ENCODE measurements around the gene RNF126. TPM values are rescaled to one million over a fixed set of nuclear protein-coding genes. Genes with fewer than 3 reads are reported as not detected.

RNF126 gene
- total and polyA plus RNA-seq, 2 of the 4 experiments (the other 2 are of a cell fraction) = 7.0 to 27.4 TPM

- peaks cover 7% of the 10 kb centered on the region; the same call in 1 of the 2 replicates for H3K9me3 ChIP-seq (ENCODE audit: control insufficient read depth, insufficient read depth, low read length)
- no peak overlapping the region for H2AK5ac ChIP-seq (ENCODE audit: low read depth, low read length)
- H4K8ac ChIP-seq (ENCODE audit: low read depth in 2 of 2, low read length in 2 of 2) = no peak overlapping the region
- no peak overlapping the region for H3K4me2 ChIP-seq (ENCODE audit: low read depth, low read length)
- no peak overlapping the region for H2BK5ac ChIP-seq (ENCODE audit: low read depth, low read length, poor library complexity, severe bottlenecking)
- no TSS peak for BruUV-seq (replicated peaks)
- H3K27me3 ChIP-seq (ENCODE audit: control insufficient read depth, insufficient read depth, low read length) = no peaks in the 10 kb centered on the region
- ATAC-seq (ENCODE audit: low read depth) = no peak
- no peaks in the 10 kb centered on the region for H3K36me3 ChIP-seq (ENCODE audit: control insufficient read depth, insufficient read depth, low read length)
- no peak overlapping the region for H2BK15ac ChIP-seq (ENCODE audit: low read depth, low read length)
- no peak overlapping the region for H4K91ac ChIP-seq (ENCODE audit: insufficient read depth, low read depth, low read length)
- H3K9ac ChIP-seq (ENCODE audit: low read depth, low read length) = no peak overlapping the region
- no peaks in the 10 kb centered on the region for H3K4me1 ChIP-seq (ENCODE audit: control insufficient read depth, insufficient read depth, low read length)
- no peak for TF ChIP-seq RCOR1 (IDR thresholded peaks at IDR 0.05; ENCODE audit: insufficient replicate concordance, low read length)
- TF ChIP-seq ELK1 (IDR thresholded peaks at IDR 0.05; ENCODE audit: borderline replicate concordance, low read depth, low read length) = no peak
- no peak for TF ChIP-seq FOS (IDR thresholded peaks at IDR 0.05; ENCODE audit: low read depth, low read length)
- TF ChIP-seq CEBPB (IDR thresholded peaks at IDR 0.05; ENCODE audit: low read depth, low read length) = no peak
- no peak for TF ChIP-seq POLR2A (IDR thresholded peaks at IDR 0.05; ENCODE audit: low read depth, low read length)
- no peak for TF ChIP-seq MXI1 (IDR thresholded peaks at IDR 0.05; ENCODE audit: borderline replicate concordance, low read depth, low read length)
- TF ChIP-seq NFE2L2 (IDR thresholded peaks at IDR 0.05; ENCODE audit: low read depth, low read length) = no peak
- no peak for TF ChIP-seq BHLHE40 (IDR thresholded peaks at IDR 0.05; ENCODE audit: low read depth, low read length)
- TF ChIP-seq CTCF (conservative IDR thresholded peaks at IDR 0.05; ENCODE audit: low read depth, low read length) = no peak
- TF ChIP-seq CHD1 (IDR thresholded peaks at IDR 0.05; ENCODE audit: low read depth, low read length) = no peak
- no peak for TF ChIP-seq MAFK (IDR thresholded peaks at IDR 0.05; ENCODE audit: low read depth, low read length)
- no peak for TF ChIP-seq SMC3 (IDR thresholded peaks at IDR 0.05; ENCODE audit: low read depth, low read length)
- TF ChIP-seq RFX5 (IDR thresholded peaks at IDR 0.05; ENCODE audit: low read depth, low read length) = no peak
- no peak for TF ChIP-seq RAD21 (IDR thresholded peaks at IDR 0.05; ENCODE audit: low read length)
- TF ChIP-seq USF2 (IDR thresholded peaks at IDR 0.05; ENCODE audit: low read depth, low read length) = no peak
- H3K27ac ChIP-seq (ENCODE audit: insufficient read depth, low read length) = no peak overlapping the region
- H2AFZ ChIP-seq (replicated peaks; ENCODE audit: low read length, poor library complexity) = no peak overlapping the region
- H3K14ac ChIP-seq (replicated peaks; ENCODE audit: low read depth, low read length) = no peak overlapping the region
- no peak overlapping the region for H2BK20ac ChIP-seq (ENCODE audit: low read depth, low read length)
- DNase-seq = no peak
- no peak overlapping the region for H3K18ac ChIP-seq (ENCODE audit: low read depth, low read length)
- 80% methylated on average over 5 of the region's 11 CpGs; no CpG with 5 or more reads in 1 of the 2 experiments for whole genome bisulfite sequencing, 2 experiments (ENCODE audit: extremely low coverage in 2 of 2, insufficient read length in 1 of 2)
- ChIA-PET POLR2A (ENCODE audit: unreplicated experiment) (no interaction called here), CTCF (no interaction called here)
- no peaks in the 10 kb centered on the region for H3K9me1 ChIP-seq (ENCODE audit: insufficient read depth, low read length)
- H2BK120ac ChIP-seq (ENCODE audit: low read depth, low read length) = no peak overlapping the region
- H3K4me3 ChIP-seq (ENCODE audit: insufficient read depth, low read depth, low read length) = no peak overlapping the region
- no peak overlapping the region for H3K4ac ChIP-seq (ENCODE audit: low read depth, low read length)
- no peak overlapping the region for H3K23ac ChIP-seq (ENCODE audit: low read depth, low read length)
- intact Hi-C loops (cut with micrococcal nuclease) (no loop called here), dilution Hi-C loops (cut with HindIII; ENCODE audit: low sequenced_read_pairs, unreplicated experiment) (no loop called here), in situ Hi-C loops (cut with MboI; ENCODE audit: low sequenced_read_pairs) (no loop called here)
- H2AK9ac ChIP-seq (replicated peaks; ENCODE audit: low read depth, low read length, poor library complexity) = no peak overlapping the region
- no peaks in the 10 kb centered on the region for H3K79me1 ChIP-seq (ENCODE audit: low read depth in 1 of 2, low read length in 2 of 2)
- no peak overlapping the region for H4K5ac ChIP-seq (ENCODE audit: low read depth, low read length)
- no peak overlapping the region for H3K56ac ChIP-seq (ENCODE audit: extremely low read depth, insufficient read depth, low read length)
- H4K20me1 ChIP-seq (ENCODE audit: insufficient read depth, low read length) = no peaks in the 10 kb centered on the region; the same call in 1 of the 2 replicates
These were observed 58.7 kb downstream of the RNF126 start for GRCh38 chr19:604355-604754.
